Measurements from ENCODE around the gene ZNF532.
A peak's percentile ranks its signal among the peaks of the same experiment; 100 is the strongest.
"Not testable (repeated sequence)": the region's sequence is repeated elsewhere in the genome, so short reads cannot be mapped to it uniquely, and the experiment has no call there.

The ZNF532 gene

GRCh38 chr18:59002974-59003594 is 138.4 kb downstream of the ZNF532 start:
- DNase-seq, result no peak

GRCh38 chr18:59005262-59005661 is 140.6 kb downstream of the ZNF532 start:
- peak in 1 of 58 donors; percentile 9 for DNase-seq

- no peak for DNase-seq
Observed at GRCh38 chr18:59006461-59007067, 141.9 kb downstream of the ZNF532 start.

GRCh38 chr18:59008302-59008974 is 143.8 kb downstream of the ZNF532 start:
- no peak for DNase-seq

- DNase-seq, result no peak
Observed at GRCh38 chr18:59009846-59010245, 145.2 kb downstream of the ZNF532 start.

- DNase-seq, result no peak
Observed at GRCh38 chr18:59011289-59011688, 146.6 kb downstream of the ZNF532 start.

- no peak for DNase-seq
Observed at GRCh38 chr18:59011786-59012185, 147.1 kb downstream of the ZNF532 start.

- no peak for DNase-seq
Observed at GRCh38 chr18:59012815-59013705, 148.4 kb downstream of the ZNF532 start.

GRCh38 chr18:59013744-59014143 is 149.1 kb downstream of the ZNF532 start:
- DNase-seq, result no peak

- DNase-seq, result no peak
Observed at GRCh38 chr18:59015531-59016152, 151.0 kb downstream of the ZNF532 start.

- DNase-seq, result no peak
Observed at GRCh38 chr18:59021500-59021899, 156.8 kb downstream of the ZNF532 start.

GRCh38 chr18:59022167-59022945 is 157.7 kb downstream of the ZNF532 start:
- DNase-seq, result peak in 5 of 58 donors; percentile 4 to 36 (median 24)

GRCh38 chr18:59024829-59025228 is 160.2 kb downstream of the ZNF532 start:
- no peak for DNase-seq

- DNase-seq, result not testable (repeated sequence)
Observed at GRCh38 chr18:59025532-59025931, 160.9 kb downstream of the ZNF532 start.

- no peak for DNase-seq
Observed at GRCh38 chr18:59026364-59026763, 161.7 kb downstream of the ZNF532 start.

- DNase-seq, result no peak
Observed at GRCh38 chr18:59026831-59027410, 162.2 kb downstream of the ZNF532 start.

- DNase-seq, result peak in 32 of 58 donors; percentile 11 to 84 (median 46)
Observed at GRCh38 chr18:59029663-59030429, 165.2 kb downstream of the ZNF532 start.

GRCh38 chr18:59032308-59032707 is 167.6 kb downstream of the ZNF532 start:
- peak in 1 of 58 donors; percentile 25 for DNase-seq

GRCh38 chr18:59033359-59033758 is 168.7 kb downstream of the ZNF532 start:
- DNase-seq, result no peak

Measured in anterior cingulate cortex (tissue), 58 donors.